Measurements from ENCODE around the gene STEAP3. TPM values are rescaled to one million over a fixed set of nuclear protein-coding genes. Genes with fewer than 3 reads are reported as not detected.

The STEAP3 gene
- total RNA-seq, 3 donors from 2014 or later (not counting 1 experiment from before 2014, with no cell fraction given), result 1.7 to 2.5 (median 2.0) TPM

DNA sequence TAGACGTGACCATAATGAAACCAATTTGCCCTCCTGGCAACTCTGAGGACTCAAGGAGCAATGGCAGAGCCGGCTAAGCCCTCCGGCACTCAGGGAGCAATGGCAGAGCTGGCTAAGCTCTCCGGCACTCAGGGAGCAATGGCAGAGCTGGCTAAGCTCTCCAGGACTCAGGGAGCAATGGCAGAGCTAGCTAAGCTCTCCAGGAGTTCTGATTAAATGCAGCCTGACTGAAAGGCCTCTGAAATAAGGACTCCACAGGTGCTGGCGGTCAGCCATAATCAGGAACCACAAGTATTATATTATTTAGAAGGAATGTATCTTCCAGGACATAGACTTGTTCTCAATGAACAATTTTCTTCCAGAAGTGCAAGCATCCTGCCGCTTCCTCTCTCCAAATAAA lies 77.8 kb downstream of the STEAP3 start:
- Histone ChIP-seq H3K4me3 (ENCODE audit: low read length) (no peak overlapping the region), H3K27me3 (ENCODE audit: control insufficient read depth, insufficient read depth, low read length) (no peaks in the 10 kb centered on the region), H3K27ac (ENCODE audit: low read length) (no peak overlapping the region), H3K9me3 (ENCODE audit: control insufficient read depth, insufficient read depth, low read length) (no peaks in the 10 kb centered on the region), H3K36me3 (ENCODE audit: control insufficient read depth, insufficient read depth, low read length) (no peaks in the 10 kb centered on the region), H3K4me1 (ENCODE audit: control insufficient read depth, insufficient read depth, low read length) (no peaks in the 10 kb centered on the region)
- no peak for ATAC-seq
- DNase-seq, result no peak
- intact Hi-C loops (cut with micrococcal nuclease), result no loop called here
- TF ChIP-seq, protein P1, sequence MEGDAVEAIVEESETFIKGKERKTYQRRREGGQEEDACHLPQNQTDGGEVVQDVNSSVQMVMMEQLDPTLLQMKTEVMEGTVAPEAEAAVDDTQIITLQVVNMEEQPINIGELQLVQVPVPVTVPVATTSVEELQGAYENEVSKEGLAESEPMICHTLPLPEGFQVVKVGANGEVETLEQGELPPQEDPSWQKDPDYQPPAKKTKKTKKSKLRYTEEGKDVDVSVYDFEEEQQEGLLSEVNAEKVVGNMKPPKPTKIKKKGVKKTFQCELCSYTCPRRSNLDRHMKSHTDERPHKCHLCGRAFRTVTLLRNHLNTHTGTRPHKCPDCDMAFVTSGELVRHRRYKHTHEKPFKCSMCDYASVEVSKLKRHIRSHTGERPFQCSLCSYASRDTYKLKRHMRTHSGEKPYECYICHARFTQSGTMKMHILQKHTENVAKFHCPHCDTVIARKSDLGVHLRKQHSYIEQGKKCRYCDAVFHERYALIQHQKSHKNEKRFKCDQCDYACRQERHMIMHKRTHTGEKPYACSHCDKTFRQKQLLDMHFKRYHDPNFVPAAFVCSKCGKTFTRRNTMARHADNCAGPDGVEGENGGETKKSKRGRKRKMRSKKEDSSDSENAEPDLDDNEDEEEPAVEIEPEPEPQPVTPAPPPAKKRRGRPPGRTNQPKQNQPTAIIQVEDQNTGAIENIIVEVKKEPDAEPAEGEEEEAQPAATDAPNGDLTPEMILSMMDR (IDR thresholded peaks at IDR 0.05), result no peak
- H3K27me3 Mint-ChIP-seq (ENCODE audit: low read depth in 2 of 2), result no peaks in the 10 kb centered on the region
- 97% methylated on average over 4 of the region's 6 CpGs for WGBS (ENCODE audit: insufficient coverage)
- no peaks in the 10 kb centered on the region for H3K36me3 Mint-ChIP-seq
- peaks cover 0 to 6% of the 10 kb centered on the region in 2 donors for H3K4me1 Mint-ChIP-seq
- H3K4me3 Mint-ChIP-seq, result no peak overlapping the region
- H3K27ac Mint-ChIP-seq, result no peak overlapping the region
- no peaks in the 10 kb centered on the region for H3K9me3 Mint-ChIP-seq

DNA sequence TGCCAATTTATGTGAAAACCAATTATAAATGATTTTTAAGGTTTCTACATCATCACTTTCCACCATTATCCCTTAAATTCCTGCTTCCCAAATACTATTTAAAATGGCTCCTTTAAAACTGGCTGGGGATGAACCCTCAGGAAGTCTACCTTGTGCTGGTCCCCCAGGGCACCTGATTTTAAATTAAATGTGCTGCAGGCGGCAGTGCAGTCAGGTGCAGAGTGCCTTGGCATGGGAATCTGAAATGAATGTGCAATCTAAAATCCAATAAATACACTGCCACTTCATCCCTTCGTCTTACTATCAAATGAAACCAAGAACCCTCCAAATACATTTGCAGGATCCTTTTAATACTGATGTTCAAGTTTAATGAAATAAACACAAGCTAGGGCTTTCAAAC lies 81.2 kb downstream of the STEAP3 start:
- peaks cover 0 to 6% of the 10 kb centered on the region in 2 donors for H3K4me1 Mint-ChIP-seq
- DNase-seq (no peak), ATAC-seq (no peak)
- intact Hi-C loops (cut with micrococcal nuclease), result no loop called here
- 93% methylated on average over 1 of the region's 2 CpGs for WGBS (ENCODE audit: insufficient coverage)
- no peaks in the 10 kb centered on the region for H3K9me3 Mint-ChIP-seq
- Histone ChIP-seq H3K27me3 (ENCODE audit: control insufficient read depth, insufficient read depth, low read length) (no peaks in the 10 kb centered on the region), H3K9me3 (ENCODE audit: control insufficient read depth, insufficient read depth, low read length) (no peaks in the 10 kb centered on the region), H3K27ac (ENCODE audit: low read length) (no peak overlapping the region), H3K36me3 (ENCODE audit: control insufficient read depth, insufficient read depth, low read length) (no peaks in the 10 kb centered on the region), H3K4me1 (ENCODE audit: control insufficient read depth, insufficient read depth, low read length) (no peaks in the 10 kb centered on the region), H3K4me3 (ENCODE audit: low read length) (no peak overlapping the region)
- H3K36me3 Mint-ChIP-seq, result no peaks in the 10 kb centered on the region
- no peak overlapping the region for H3K27ac Mint-ChIP-seq
- no peak overlapping the region for H3K4me3 Mint-ChIP-seq
- TF ChIP-seq, protein P1 (IDR thresholded peaks at IDR 0.05), result no peak
- H3K27me3 Mint-ChIP-seq (ENCODE audit: low read depth in 2 of 2), result no peaks in the 10 kb centered on the region

DNA sequence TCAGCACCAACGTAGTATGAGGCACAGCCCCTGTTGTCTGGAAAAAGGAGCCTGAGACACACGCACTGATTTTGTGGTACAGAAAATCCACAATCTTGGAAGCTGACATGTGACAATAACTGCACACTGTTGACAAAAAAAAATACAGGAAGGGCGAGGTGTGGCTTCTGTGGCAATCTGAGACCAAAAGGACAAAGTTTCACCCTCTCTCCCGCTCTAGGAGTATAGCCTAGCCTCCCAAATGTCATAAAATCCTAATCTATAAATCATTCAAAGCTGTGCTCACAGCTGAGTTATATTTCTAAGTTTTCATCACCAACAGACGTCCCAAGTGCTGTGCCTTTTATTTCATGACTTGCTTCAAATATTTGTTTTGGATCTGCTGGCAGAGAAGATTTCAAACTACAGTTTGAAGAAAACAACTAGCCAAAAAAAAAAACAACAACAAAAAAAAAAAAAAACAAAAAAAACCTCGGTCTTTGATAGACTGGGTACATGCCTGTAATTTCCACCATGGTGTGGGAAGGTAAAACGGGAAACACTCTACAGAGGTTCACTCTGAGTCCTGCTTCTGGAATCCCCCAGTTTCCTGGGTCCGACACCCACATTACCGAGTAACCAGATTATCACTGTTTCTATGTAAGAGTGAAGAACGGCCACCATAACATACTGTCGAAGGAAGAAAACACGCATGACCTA lies 82.0 kb downstream of the STEAP3 start:
- ATAC-seq (no peak), DNase-seq (no peak)
- H3K36me3 ChIP-seq (ENCODE audit: control insufficient read depth, insufficient read depth, low read length), result no peaks in the 10 kb centered on the region
- Mint-ChIP-seq H3K27me3 (ENCODE audit: low read depth in 2 of 2) (no peaks in the 10 kb centered on the region), H3K4me3 (no peak overlapping the region), H3K9me3 (no peaks in the 10 kb centered on the region), H3K4me1 (peaks cover 0 to 6% of the 10 kb centered on the region in 2 donors), H3K36me3 (no peaks in the 10 kb centered on the region), H3K27ac (no peak overlapping the region)
- H3K27ac ChIP-seq (ENCODE audit: low read length), result no peak overlapping the region
- intact Hi-C loops (cut with micrococcal nuclease), result no loop called here
- TF ChIP-seq, protein P1 (IDR thresholded peaks at IDR 0.05), result no peak
- WGBS (ENCODE audit: insufficient coverage), result 87% methylated on average over 11 of the region's 12 CpGs
- no peaks in the 10 kb centered on the region for H3K4me1 ChIP-seq (ENCODE audit: control insufficient read depth, insufficient read depth, low read length)
- H3K27me3 ChIP-seq (ENCODE audit: control insufficient read depth, insufficient read depth, low read length), result no peaks in the 10 kb centered on the region
- H3K4me3 ChIP-seq (ENCODE audit: low read length), result no peak overlapping the region
- H3K9me3 ChIP-seq (ENCODE audit: control insufficient read depth, insufficient read depth, low read length), result no peaks in the 10 kb centered on the region

DNA sequence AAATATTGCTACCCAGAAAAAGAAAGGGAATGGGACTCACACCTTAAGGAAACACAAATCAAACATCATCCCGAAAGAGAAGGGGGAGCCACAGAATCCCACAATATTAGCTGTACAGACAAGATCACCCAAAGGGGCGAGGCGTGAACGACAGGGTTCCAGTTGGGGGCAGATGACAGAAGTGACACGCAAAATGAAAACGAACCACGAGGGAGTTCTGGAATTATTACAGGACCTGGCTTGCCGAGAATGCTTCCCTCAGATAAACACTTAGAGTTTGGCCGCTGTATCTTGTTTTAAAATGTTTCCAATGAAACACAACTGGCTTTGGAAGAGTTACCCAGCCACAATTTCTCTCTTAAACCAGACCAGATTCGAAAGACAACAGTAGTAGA lies 82.6 kb downstream of the STEAP3 start:
- Mint-ChIP-seq H3K27me3 (ENCODE audit: low read depth in 2 of 2) (no peaks in the 10 kb centered on the region), H3K4me1 (peaks cover 0 to 6% of the 10 kb centered on the region in 2 donors), H3K27ac (no peak overlapping the region), H3K9me3 (no peaks in the 10 kb centered on the region), H3K36me3 (no peaks in the 10 kb centered on the region), H3K4me3 (no peak overlapping the region)
- no peak for DNase-seq
- intact Hi-C loops (cut with micrococcal nuclease), result no loop called here
- ATAC-seq, result no peak
- H3K27ac ChIP-seq (ENCODE audit: low read length), result no peak overlapping the region
- no peaks in the 10 kb centered on the region for H3K4me1 ChIP-seq (ENCODE audit: control insufficient read depth, insufficient read depth, low read length)
- H3K4me3 ChIP-seq (ENCODE audit: low read length), result no peak overlapping the region
- WGBS (ENCODE audit: insufficient coverage), result 95% methylated on average over 9 of the region's 10 CpGs
- H3K27me3 ChIP-seq (ENCODE audit: control insufficient read depth, insufficient read depth, low read length), result no peaks in the 10 kb centered on the region
- H3K36me3 ChIP-seq (ENCODE audit: control insufficient read depth, insufficient read depth, low read length), result peaks cover 2% of the 10 kb centered on the region
- no peaks in the 10 kb centered on the region for H3K9me3 ChIP-seq (ENCODE audit: control insufficient read depth, insufficient read depth, low read length)
- TF ChIP-seq, protein P1 (IDR thresholded peaks at IDR 0.05), result no peak
